SK-N-SH (cell line): ENCODE measurements around the gene KASH5. TPM values are rescaled to one million over a fixed set of nuclear protein-coding genes. Genes with fewer than 3 reads are reported as not detected.

Source experiments
- CTCF ChIA-PET: fragments of 300-600, 350-600 bp; formaldehyde crosslinking; extraction: SDS; loops from one replicate; lab custom pipeline; 2021; lab: Yijun Ruan, JAX
- POLR2A ChIA-PET: fragments of 350-600 bp; sonication (Branson Sonifier 250); formaldehyde crosslinking; extraction: SDS; loops from one replicate; lab custom pipeline; 2020; ENCODE audit warnings: antibody characterized with exemption, inconsistent platforms; lab: Yijun Ruan, JAX
- DNase-seq: peaks from one replicate; pipeline ENCODE4 v3.0.0; 2012
- H2AFZ ChIP-seq: fragments of 200-600 bp; sonication (generic); 2 replicates; pipeline ENCODE4 v1.8.1; 2016; ENCODE audit warnings: antibody characterized with exemption, mild to moderate bottlenecking, low read depth
- H3F3A ChIP-seq: fragments of 200-600 bp; sonication (generic); replicated peaks from 2 replicates; pipeline ENCODE3; 2016; ENCODE audit warnings: antibody characterized with exemption, mild to moderate bottlenecking; ENCODE audit not compliant: insufficient read depth
- H3K27ac ChIP-seq, 2 experiments: fragments of 200-500 bp in 1 of 2; fragments of 200-600 bp in 1 of 2; sonication (Bioruptor generic) in 1 of 2; sonication (generic), shearing (Covaris generic) in 1 of 2; 2 replicates each; pipeline versions ENCODE4 v1.5.1 to v1.6.1; 2014 to 2016; ENCODE audit warnings: low read depth in 2 of 2, inconsistent platforms in 1 of 2, low read length in 1 of 2, mild to moderate bottlenecking in 1 of 2, mixed read lengths in 1 of 2
- H3K27me3 ChIP-seq: fragments of 200-600 bp; sonication (generic), shearing (Covaris generic); 2 replicates; pipeline ENCODE4 v1.6.1; 2016; ENCODE audit warnings: mixed run types; ENCODE audit not compliant: insufficient read depth
- H3K36me3 ChIP-seq, 2 experiments: fragments of 200-500 bp in 1 of 2; fragments of 200-600 bp in 1 of 2; sonication (Bioruptor generic) in 1 of 2; sonication (generic) in 1 of 2; replicated peaks in 1 of 2; 2 replicates each; pipeline versions ENCODE3 to v1.5.1; 2014 to 2016; ENCODE audit warnings: low read length in 1 of 2, mild to moderate bottlenecking in 1 of 2; ENCODE audit not compliant: insufficient read depth in 2 of 2, control insufficient read depth in 1 of 2
- H3K4me1 ChIP-seq, 2 experiments: fragments of 200-500 bp in 1 of 2; fragments of 200-600 bp in 1 of 2; sonication (Bioruptor generic) in 1 of 2; sonication (generic), shearing (Covaris generic) in 1 of 2; 2 replicates each; pipeline versions ENCODE4 v1.5.1 to v1.6.1; 2014 to 2016; ENCODE audit warnings: low read depth in 1 of 2, low read length in 1 of 2, mixed run types in 1 of 2; ENCODE audit not compliant: insufficient read depth in 2 of 2, control insufficient read depth in 1 of 2
- H3K4me2 ChIP-seq: fragments of 200-600 bp; sonication (generic), shearing (Covaris generic); 2 replicates; pipeline ENCODE4 v1.6.1; 2017; ENCODE audit warnings: mixed run types
- H3K4me3 ChIP-seq, 2 experiments: fragments of 200-500 bp in 1 of 2; fragments of 200-600 bp in 1 of 2; sonication (Bioruptor generic) in 1 of 2; sonication (generic), shearing (Covaris generic) in 1 of 2; 2 replicates each; pipeline versions ENCODE4 v1.5.1 to v1.8.1; 2014 to 2016; ENCODE audit warnings: low read depth in 2 of 2, inconsistent platforms in 1 of 2, low read length in 1 of 2, mild to moderate bottlenecking in 1 of 2, mixed read lengths in 1 of 2, moderate library complexity in 1 of 2
- H3K79me2 ChIP-seq: fragments of 200-600 bp; sonication (generic); 2 replicates; pipeline ENCODE4 v1.8.1; 2017; ENCODE audit warnings: mild to moderate bottlenecking; ENCODE audit not compliant: insufficient read depth
- H3K9ac ChIP-seq: fragments of 200-600 bp; sonication (generic); 2 replicates; pipeline ENCODE4 v1.6.1; 2017; ENCODE audit warnings: mixed run types
- H3K9me2 ChIP-seq: fragments of 200-600 bp; sonication (generic); 2 replicates; pipeline ENCODE4 v1.6.1; 2017; ENCODE audit warnings: mixed run types
- H3K9me3 ChIP-seq: fragments of 200-600 bp; sonication (generic); 2 replicates; pipeline ENCODE4 v1.6.1; 2017; ENCODE audit warnings: mixed run types, mild to moderate bottlenecking, moderate library complexity
- H4K20me1 ChIP-seq: fragments of 200-600 bp; sonication (generic); 2 replicates; pipeline ENCODE4 v1.6.1; 2017; ENCODE audit warnings: mild to moderate bottlenecking, mixed run types; ENCODE audit not compliant: insufficient read depth
- CHD2 ChIP-seq: fragments of 150-350 bp; IDR thresholded peaks from 2 replicates; pipeline ENCODE4 v1.6.1; 2018; ENCODE audit warnings: low read length; ENCODE audit not compliant: partially characterized antibody
- FOSL2 ChIP-seq: IDR thresholded peaks from 2 replicates; pipeline ENCODE4 v1.4.0; 2012; ENCODE audit warnings: low read depth, mild to moderate bottlenecking, moderate library complexity, borderline replicate concordance
- MEF2A ChIP-seq: IDR thresholded peaks from 2 replicates; pipeline ENCODE4 v1.4.0; 2012; ENCODE audit warnings: low read depth, borderline replicate concordance
- MXI1 ChIP-seq: IDR thresholded peaks from 2 replicates; pipeline ENCODE4 v1.6.1; 2012; ENCODE audit warnings: mild to moderate bottlenecking, low read depth, low read length, improper control_type of control experiment
- NFIC ChIP-seq: IDR thresholded peaks from 2 replicates; pipeline ENCODE4 v1.4.0; 2012; ENCODE audit warnings: borderline replicate concordance
- REST ChIP-seq: IDR thresholded peaks from 2 replicates; pipeline ENCODE4 v1.6.1; 2012; ENCODE audit warnings: mild to moderate bottlenecking, low read depth, low read length, moderate library complexity
- TAF1 ChIP-seq: IDR thresholded peaks from 2 replicates; pipeline ENCODE4 v1.6.1; 2012; ENCODE audit warnings: low read depth, mild to moderate bottlenecking, low read length, moderate library complexity, borderline replicate concordance
- TCF12 ChIP-seq: IDR thresholded peaks from 2 replicates; pipeline ENCODE4 v1.4.0; 2012
- WGBS: methylation state at CpG from one replicate; pipeline ENCODE4 v1.1.6; 2017; ENCODE audit warnings: low lambda C conversion rate; 5-methylcytosine and 5-hydroxymethylcytosine counted together
- polyA plus RNA-seq, 3 experiments: library from polyadenylated mRNA; depleted of rRNA; stranded (reverse); fragments of >200 nt; gene quantifications; 2 replicates each; pipeline ENCODE4 v1.2.3, GENCODE V29; 2012
- TF ChIP-seq, protein P1 (sequence below): IDR thresholded peaks from 2 replicates; pipeline ENCODE4; 2012
- TF ChIP-seq, protein P2 (sequence below): fragments of 200-600 bp; sonication (generic); IDR thresholded peaks from 2 replicates; pipeline ENCODE4 v1.6.1; 2017; ENCODE audit warnings: antibody characterized with exemption, mild to moderate bottlenecking, moderate library complexity

KASH5 gene
- polyA plus RNA-seq, 1 of the 3 experiments (the other 2 are of a cell fraction): 0.20 TPM

DNA sequence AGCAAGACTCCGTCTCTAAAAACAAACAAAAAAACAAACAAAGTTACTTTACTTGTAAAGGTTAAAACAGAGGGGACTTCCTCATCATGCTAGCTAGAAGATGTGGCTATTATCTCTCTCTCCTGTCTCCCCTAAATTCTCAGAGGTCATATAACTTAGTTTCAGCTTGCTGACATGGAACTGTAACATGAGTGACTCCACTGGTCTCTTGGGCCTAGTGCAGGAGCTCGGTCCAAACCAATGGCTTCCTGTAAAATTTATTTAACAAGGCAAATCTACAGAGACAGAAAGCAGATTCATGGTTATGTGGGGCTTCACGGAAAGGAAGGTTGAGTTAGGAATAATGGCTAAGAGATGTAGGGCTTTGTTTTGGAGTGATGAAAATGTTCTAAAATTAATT, 9.5 kb upstream of the KASH5 start (continued):
- TF ChIP-seq REST: no peak
- TF ChIP-seq NFIC: no peak
- TF ChIP-seq, all 33 proteins: peak for 0

- Histone ChIP-seq H2AFZ (no peak overlapping the region), H3K9ac (no peak overlapping the region), H3K9me2 (no peaks in the 10 kb centered on the region), H3K4me1 (no peaks in the 10 kb centered on the region), H3F3A (peaks cover 4% of the 10 kb centered on the region), H3K4me2 (no peak overlapping the region), H3K4me3 (no peak overlapping the region), H3K36me3 (no peaks in the 10 kb centered on the region), H3K79me2 (no peaks in the 10 kb centered on the region), H3K27me3 (peaks cover 13% of the 10 kb centered on the region), H3K9me3 (peaks cover 7% of the 10 kb centered on the region; the same call in 1 of the 2 replicates), H4K20me1 (no peaks in the 10 kb centered on the region), H3K27ac (no peak overlapping the region)
- DNase-seq: no peak
- ChIA-PET CTCF (interaction anchor here (3.7 kb wide), 1 partner anchor 11 kb away, joined by 24 read pairs; no protein-coding TSS in a partner anchor), POLR2A (no interaction called here)
- 54% methylated on average over 3 of the region's 3 CpGs for WGBS
- TF ChIP-seq NFIC (no peak), MXI1 (no peak), CHD2 (no peak), TCF12 (no peak), MEF2A (no peak), FOSL2 (no peak), TAF1 (no peak)
- TF ChIP-seq, protein P1, sequence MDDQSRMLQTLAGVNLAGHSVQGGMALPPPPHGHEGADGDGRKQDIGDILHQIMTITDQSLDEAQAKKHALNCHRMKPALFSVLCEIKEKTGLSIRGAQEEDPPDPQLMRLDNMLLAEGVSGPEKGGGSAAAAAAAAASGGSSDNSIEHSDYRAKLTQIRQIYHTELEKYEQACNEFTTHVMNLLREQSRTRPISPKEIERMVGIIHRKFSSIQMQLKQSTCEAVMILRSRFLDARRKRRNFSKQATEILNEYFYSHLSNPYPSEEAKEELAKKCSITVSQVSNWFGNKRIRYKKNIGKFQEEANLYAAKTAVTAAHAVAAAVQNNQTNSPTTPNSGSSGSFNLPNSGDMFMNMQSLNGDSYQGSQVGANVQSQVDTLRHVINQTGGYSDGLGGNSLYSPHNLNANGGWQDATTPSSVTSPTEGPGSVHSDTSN: no peak
- TF ChIP-seq, protein P2, sequence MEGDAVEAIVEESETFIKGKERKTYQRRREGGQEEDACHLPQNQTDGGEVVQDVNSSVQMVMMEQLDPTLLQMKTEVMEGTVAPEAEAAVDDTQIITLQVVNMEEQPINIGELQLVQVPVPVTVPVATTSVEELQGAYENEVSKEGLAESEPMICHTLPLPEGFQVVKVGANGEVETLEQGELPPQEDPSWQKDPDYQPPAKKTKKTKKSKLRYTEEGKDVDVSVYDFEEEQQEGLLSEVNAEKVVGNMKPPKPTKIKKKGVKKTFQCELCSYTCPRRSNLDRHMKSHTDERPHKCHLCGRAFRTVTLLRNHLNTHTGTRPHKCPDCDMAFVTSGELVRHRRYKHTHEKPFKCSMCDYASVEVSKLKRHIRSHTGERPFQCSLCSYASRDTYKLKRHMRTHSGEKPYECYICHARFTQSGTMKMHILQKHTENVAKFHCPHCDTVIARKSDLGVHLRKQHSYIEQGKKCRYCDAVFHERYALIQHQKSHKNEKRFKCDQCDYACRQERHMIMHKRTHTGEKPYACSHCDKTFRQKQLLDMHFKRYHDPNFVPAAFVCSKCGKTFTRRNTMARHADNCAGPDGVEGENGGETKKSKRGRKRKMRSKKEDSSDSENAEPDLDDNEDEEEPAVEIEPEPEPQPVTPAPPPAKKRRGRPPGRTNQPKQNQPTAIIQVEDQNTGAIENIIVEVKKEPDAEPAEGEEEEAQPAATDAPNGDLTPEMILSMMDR: no peak
Observed at GRCh38 chr19:49380391-49380790, 7.7 kb upstream of the KASH5 start.
